Right ventricle myocardium superior (tissue), 1 donor: ENCODE data around the gene LIN9. TPM values are rescaled to one million over a fixed set of nuclear protein-coding genes. Genes with fewer than 3 reads are reported as not detected.

Source experiments
- ATAC-seq: fragments of 200-7000 bp; cut with Tn5 transposase; one replicate; pipeline ENCODE4 v1.9.1; 2020; ENCODE audit warnings: mild to moderate bottlenecking; ENCODE audit not compliant: poor library complexity
- DNase-seq: peaks from one replicate; pipeline ENCODE4 v3.0.0-alpha.2; 2020
- intact Hi-C: fragments of 100-400 bp; cut with DNase I; formaldehyde crosslinking; loops from one replicate; pipeline ENCODE4 v1.11.2; 2022
- total RNA-seq: library from RNA; stranded (reverse); fragmentation: NEBNext Ultra II Directional; extraction: Animal tissue kit (Norgen Biotek cat#: 25700); gene quantifications from one replicate; pipeline ENCODE4 v1.2.1, GENCODE V29; 2021
- donor health status: DM: no; HTN: yes; CAD: no; lungs with severe emphysema.

LIN9 gene
- total RNA-seq, 1 donor from 2014 or later = 21.9 TPM

DNA sequence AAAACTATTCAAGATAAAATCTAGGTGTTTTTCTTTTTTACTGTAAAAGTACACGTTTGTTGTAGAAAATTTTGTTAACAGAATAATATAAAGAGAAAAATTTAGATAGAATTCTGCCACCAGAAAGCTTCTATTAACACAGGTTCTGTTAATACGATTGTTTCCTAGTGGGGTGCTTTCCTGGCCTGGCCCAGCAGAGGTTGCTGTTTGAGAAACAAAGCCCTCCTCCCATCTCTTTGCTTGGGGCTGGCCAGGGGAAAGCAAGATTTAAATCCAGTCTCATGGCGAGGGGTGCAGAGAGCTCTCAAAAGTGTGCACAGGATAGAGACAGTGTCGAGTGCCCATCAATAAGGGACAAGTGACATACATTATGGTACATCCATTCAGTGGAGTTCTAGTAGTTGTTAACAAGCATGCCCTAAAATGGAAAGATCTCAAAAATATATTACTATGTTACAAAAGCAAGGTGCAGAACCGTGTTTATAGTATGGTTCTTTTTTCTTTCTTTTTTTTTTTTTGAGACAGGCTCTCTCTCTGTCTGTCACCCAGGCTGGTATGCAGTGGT lies 107.9 kb downstream of the LIN9 start:
- ATAC-seq (no peak), DNase-seq (no peak)
- intact Hi-C loops = no loop called here

- DNase-seq (no peak), ATAC-seq (no peak)
- intact Hi-C loops = no loop called here
Observed at GRCh38 chr1:226199971-226200370, 109.0 kb downstream of the LIN9 start.

- intact Hi-C loops = no loop called here
- ATAC-seq (no peak), DNase-seq (no peak)
Observed at GRCh38 chr1:226195144-226195543, 113.8 kb downstream of the LIN9 start.

- intact Hi-C loops = no loop called here
- ATAC-seq (no peak), DNase-seq (no peak)
Observed at GRCh38 chr1:226187380-226187779, 121.6 kb downstream of the LIN9 start.

GRCh38 chr1:226187019-226187322 lies 122.0 kb downstream of the LIN9 start:
- DNase-seq (no peak), ATAC-seq (no peak)
- intact Hi-C loops = no loop called here

DNA sequence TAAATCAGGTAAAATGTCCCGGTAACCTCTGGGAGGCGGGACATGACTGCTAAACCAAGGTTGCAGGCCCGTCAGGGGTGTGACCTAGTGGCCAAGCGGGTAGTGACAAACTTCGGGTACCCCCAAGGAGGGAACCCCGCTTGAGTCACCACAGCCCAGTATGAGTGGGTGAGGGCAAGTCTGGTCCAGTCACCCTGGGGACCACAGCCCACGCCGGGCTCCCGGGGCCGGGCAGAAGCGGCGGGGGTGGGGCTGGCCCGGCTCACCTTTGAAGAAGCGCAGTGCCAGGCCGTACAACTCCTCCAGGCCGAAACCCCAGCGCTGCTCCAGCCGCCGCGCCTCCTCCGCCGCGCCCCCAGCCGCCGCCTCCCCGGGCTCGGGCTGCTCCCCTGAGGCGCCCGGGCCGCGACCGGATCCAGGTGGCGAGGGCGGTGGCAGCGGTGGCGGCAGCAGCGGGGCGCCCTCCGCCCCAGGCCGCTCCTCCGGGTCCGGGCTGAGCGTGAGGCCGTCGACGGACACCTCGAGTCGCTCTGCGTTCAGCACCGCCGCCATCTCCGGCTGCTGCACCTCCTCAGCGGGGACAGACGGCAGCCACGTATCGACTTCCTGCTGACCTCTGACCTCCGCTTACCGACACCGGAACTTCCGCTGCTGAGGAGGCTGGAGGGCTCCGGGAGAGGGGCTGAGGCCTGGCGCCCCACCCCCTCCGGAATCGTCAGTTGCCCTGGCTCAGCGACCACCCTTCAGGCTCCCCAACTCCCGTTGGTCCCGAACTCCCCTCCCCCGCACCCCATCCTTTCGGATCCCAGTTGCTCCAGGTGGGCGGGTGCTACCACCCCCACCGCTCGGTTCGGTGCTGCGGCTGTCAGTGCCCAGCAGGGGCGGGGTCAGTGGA lies 122.6 kb downstream of the LIN9 start, which contains the start of gene ACBD3:
Gene ACBD3 (minus strand): TSS at position 618 of the 895 bp plus-strand sequence. CDS start 66 bp downstream, at position 552.
- ATAC-seq = peak; percentile 98
- DNase-seq = peak; percentile 92
- intact Hi-C loops = no loop called here

DNA sequence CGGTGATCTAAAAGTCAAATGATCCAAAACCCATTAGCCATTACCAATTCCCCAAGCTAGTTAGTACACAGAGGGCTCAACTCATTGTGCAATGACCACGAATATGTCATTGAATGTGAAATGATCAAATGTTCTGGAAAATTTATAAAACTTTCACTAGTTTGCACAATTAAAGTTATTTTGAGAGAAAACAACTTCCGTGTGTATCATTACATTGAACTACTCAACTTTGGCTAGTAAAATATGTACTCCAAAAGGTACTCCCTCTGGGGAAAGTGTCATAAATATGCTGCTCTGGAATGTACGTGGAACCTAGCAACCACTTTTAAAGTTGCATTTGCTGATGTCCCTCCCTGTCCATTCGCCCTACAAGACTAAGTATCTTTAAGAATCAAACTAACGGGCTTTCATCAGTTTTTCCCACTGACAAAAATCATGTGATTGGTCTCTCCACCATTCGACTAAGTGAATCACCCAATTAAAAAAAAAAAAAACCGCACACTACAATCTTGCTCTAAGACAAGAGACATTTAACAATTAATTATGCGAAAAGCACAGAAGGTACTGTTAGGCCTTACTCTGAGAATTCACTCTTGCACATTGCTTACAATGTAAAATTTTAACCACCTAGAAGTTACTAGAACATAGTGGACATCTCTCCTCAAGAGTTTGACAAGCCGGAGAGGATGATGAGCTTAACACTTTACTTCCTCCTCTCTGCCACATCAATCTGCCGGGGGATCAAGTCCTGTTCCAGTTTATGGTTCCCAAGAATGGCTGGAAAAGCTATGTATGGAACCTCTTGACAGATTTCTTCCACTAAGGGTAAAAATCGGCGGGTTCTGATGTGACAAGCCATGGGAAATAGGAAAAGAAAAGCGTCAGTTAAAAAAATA lies 123.6 kb downstream of the LIN9 start:
- intact Hi-C loops = no loop called here
- ATAC-seq (no peak), DNase-seq (no peak)

DNA sequence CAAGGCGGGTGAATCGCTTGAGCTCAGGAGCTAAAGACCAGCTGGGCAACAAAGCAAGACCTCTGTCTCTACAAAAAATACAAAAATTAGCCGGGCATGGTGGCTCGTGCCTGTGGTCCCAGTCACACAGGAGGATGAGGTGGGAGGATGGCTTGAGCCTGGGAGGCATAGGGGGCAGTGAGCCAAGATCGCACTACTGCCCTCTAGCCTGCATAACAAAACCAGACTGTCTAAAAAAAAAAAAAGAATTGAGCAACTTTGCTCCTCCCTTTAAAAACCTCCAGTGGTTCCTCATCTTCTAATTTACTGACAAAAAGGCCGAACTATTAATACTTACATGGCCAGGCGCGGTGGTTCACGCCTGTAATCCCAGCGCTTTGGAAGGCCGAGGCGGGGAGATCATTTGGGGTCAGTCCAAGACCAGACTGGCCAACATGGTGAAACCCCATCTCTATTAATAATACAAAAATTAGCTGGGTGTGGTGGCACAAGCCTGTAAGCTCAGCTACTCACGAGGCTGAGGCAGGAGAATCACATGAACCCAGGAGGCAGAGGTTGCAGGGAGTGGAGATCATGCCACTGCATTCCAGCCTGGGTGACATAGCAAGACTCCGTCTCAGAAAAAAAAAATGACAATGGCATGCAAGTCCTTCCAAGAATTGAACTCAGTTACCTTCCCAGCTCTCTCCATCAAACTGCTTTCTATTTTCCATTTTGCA lies 126.8 kb downstream of the LIN9 start:
- intact Hi-C loops = no loop called here
- ATAC-seq = peak; percentile 34
- peak; percentile 68 for DNase-seq

Other genes starting within 250 kb of the LIN9 start
- gene H3-3A, start 246.4 kb downstream of the LIN9 start, total RNA-seq = 271 TPM
- 23.8 TPM for gene ACBD3, start 122.4 kb downstream of the LIN9 start, total RNA-seq
- gene MIXL1, start 85.5 kb downstream of the LIN9 start, total RNA-seq = not detected
- 149 TPM for gene PARP1, start 98.9 kb upstream of the LIN9 start, total RNA-seq
- 1.2 TPM for gene STUM, start 239.6 kb upstream of the LIN9 start, total RNA-seq